T-helper 2 cell treated with Interferon-gamma antibody and Interleukin-4, amounts not matched to agents 5 μg/mL and 100 μg/mL, for 36 hours (primary cell): ENCODE measurements around the gene CTAGE6.
"Not testable (repeated sequence)": the region's sequence is repeated elsewhere in the genome, so short reads cannot be mapped to it uniquely, and the experiment has no call there.

Experiments used
- DNase-seq: peaks from one replicate; pipeline ENCODE4 v3.0.0; 2021; ENCODE audit warnings: low spot score
- H3K27ac Mint-ChIP-seq: one replicate; pipeline ENCODE4 v1.8.0; 2021; ENCODE audit warnings: mild to moderate bottlenecking, mixed read lengths
- H3K27me3 Mint-ChIP-seq: one replicate; pipeline ENCODE4 v1.8.0; 2021; ENCODE audit warnings: low read depth, mixed read lengths
- H3K36me3 Mint-ChIP-seq: one replicate; pipeline ENCODE4 v1.8.0; 2021; ENCODE audit warnings: low read depth, mixed read lengths
- H3K4me1 Mint-ChIP-seq: one replicate; pipeline ENCODE4 v1.8.0; 2021; ENCODE audit warnings: low read depth, mixed read lengths
- H3K4me3 Mint-ChIP-seq: one replicate; pipeline ENCODE4 v1.8.0; 2022; ENCODE audit warnings: mild to moderate bottlenecking, moderate library complexity, mixed read lengths
- H3K9me3 Mint-ChIP-seq: one replicate; pipeline ENCODE4 v1.8.0; 2021; ENCODE audit warnings: mixed read lengths

Gene CTAGE6

GRCh38 chr7:143757596-143757995, at the start of gene CTAGE6:
TSS of gene CTAGE6 (minus strand) at chr7:143757696. CDS start at chr7:143757658, 38 bp downstream.
- not testable (repeated sequence) for H3K4me1 Mint-ChIP-seq, H3K36me3 Mint-ChIP-seq, H3K4me3 Mint-ChIP-seq, H3K9me3 Mint-ChIP-seq, DNase-seq, H3K27ac Mint-ChIP-seq, H3K27me3 Mint-ChIP-seq

- H3K36me3 Mint-ChIP-seq, DNase-seq, H3K9me3 Mint-ChIP-seq, H3K4me3 Mint-ChIP-seq, H3K27me3 Mint-ChIP-seq, H3K27ac Mint-ChIP-seq, H3K4me1 Mint-ChIP-seq: not testable (repeated sequence)
Observed at GRCh38 chr7:143806664-143807071, 49.2 kb upstream of the CTAGE6 start.

GRCh38 chr7:143797896-143798290, 40.4 kb upstream of the CTAGE6 start:
- not testable (repeated sequence) for H3K9me3 Mint-ChIP-seq, H3K4me3 Mint-ChIP-seq, H3K36me3 Mint-ChIP-seq, H3K27ac Mint-ChIP-seq, H3K4me1 Mint-ChIP-seq, DNase-seq, H3K27me3 Mint-ChIP-seq

- not testable (repeated sequence) for H3K27ac Mint-ChIP-seq
Observed at GRCh38 chr7:143797119-143797895, 39.8 kb upstream of the CTAGE6 start.

GRCh38 chr7:143795653-143796052, 38.2 kb upstream of the CTAGE6 start:
- not testable (repeated sequence) for DNase-seq, H3K27me3 Mint-ChIP-seq, H3K4me3 Mint-ChIP-seq, H3K36me3 Mint-ChIP-seq, H3K27ac Mint-ChIP-seq, H3K9me3 Mint-ChIP-seq, H3K4me1 Mint-ChIP-seq

More at GRCh38 chr7:143797119-143797895, 39.8 kb upstream of the CTAGE6 start:
- not testable (repeated sequence) for H3K4me3 Mint-ChIP-seq, H3K36me3 Mint-ChIP-seq, H3K27me3 Mint-ChIP-seq, DNase-seq, H3K9me3 Mint-ChIP-seq, H3K4me1 Mint-ChIP-seq

GRCh38 chr7:143792633-143793032, 35.1 kb upstream of the CTAGE6 start:
- H3K27me3 Mint-ChIP-seq, H3K36me3 Mint-ChIP-seq, H3K4me3 Mint-ChIP-seq, H3K9me3 Mint-ChIP-seq, H3K27ac Mint-ChIP-seq, H3K4me1 Mint-ChIP-seq: not testable (repeated sequence)
- DNase-seq, result peak; percentile 10

GRCh38 chr7:143785415-143786182, 28.1 kb upstream of the CTAGE6 start:
- H3K27me3 Mint-ChIP-seq, H3K4me3 Mint-ChIP-seq, H3K4me1 Mint-ChIP-seq, H3K27ac Mint-ChIP-seq, H3K36me3 Mint-ChIP-seq, DNase-seq, H3K9me3 Mint-ChIP-seq: not testable (repeated sequence)

GRCh38 chr7:143779591-143779990, 22.1 kb upstream of the CTAGE6 start:
- not testable (repeated sequence) for H3K4me3 Mint-ChIP-seq, DNase-seq, H3K27ac Mint-ChIP-seq, H3K36me3 Mint-ChIP-seq, H3K4me1 Mint-ChIP-seq, H3K9me3 Mint-ChIP-seq, H3K27me3 Mint-ChIP-seq

GRCh38 chr7:143772738-143773468, 15.4 kb upstream of the CTAGE6 start:
- not testable (repeated sequence) for H3K9me3 Mint-ChIP-seq, H3K4me1 Mint-ChIP-seq, H3K27ac Mint-ChIP-seq, H3K36me3 Mint-ChIP-seq, H3K27me3 Mint-ChIP-seq, H3K4me3 Mint-ChIP-seq, DNase-seq

GRCh38 chr7:143767531-143767930, 10.0 kb upstream of the CTAGE6 start:
- not testable (repeated sequence) for H3K36me3 Mint-ChIP-seq, H3K4me3 Mint-ChIP-seq, H3K4me1 Mint-ChIP-seq, H3K27me3 Mint-ChIP-seq, DNase-seq, H3K9me3 Mint-ChIP-seq, H3K27ac Mint-ChIP-seq

GRCh38 chr7:143765678-143766077, 8.2 kb upstream of the CTAGE6 start:
- not testable (repeated sequence) for H3K4me1 Mint-ChIP-seq, H3K9me3 Mint-ChIP-seq, H3K27ac Mint-ChIP-seq, H3K36me3 Mint-ChIP-seq, DNase-seq, H3K4me3 Mint-ChIP-seq, H3K27me3 Mint-ChIP-seq

GRCh38 chr7:143763065-143763464, 5.6 kb upstream of the CTAGE6 start:
- not testable (repeated sequence) for H3K36me3 Mint-ChIP-seq, H3K27ac Mint-ChIP-seq, H3K4me3 Mint-ChIP-seq, H3K27me3 Mint-ChIP-seq, H3K9me3 Mint-ChIP-seq, DNase-seq, H3K4me1 Mint-ChIP-seq

- H3K27ac Mint-ChIP-seq, H3K36me3 Mint-ChIP-seq, DNase-seq, H3K4me3 Mint-ChIP-seq, H3K9me3 Mint-ChIP-seq, H3K27me3 Mint-ChIP-seq, H3K4me1 Mint-ChIP-seq: not testable (repeated sequence)
Observed at GRCh38 chr7:143745340-143745739, 12.2 kb downstream of the CTAGE6 start.
